Measurements from ENCODE around the gene CD46. TPM values are rescaled to one million over a fixed set of nuclear protein-coding genes. Genes with fewer than 3 reads are reported as not detected.

The CD46 gene
- total RNA-seq, 1 donor from 2014 or later = 113 TPM

Other genes with a start within 250 kb of the CD46 start
- gene CR1L, start 106.9 kb upstream of the CD46 start, total RNA-seq (ENCODE audit: insufficient read depth, low replicate concordance) = not detected
- gene CD34, start 159.1 kb downstream of the CD46 start, total RNA-seq (ENCODE audit: insufficient read depth, low replicate concordance) = 2.4 TPM